GM23248 (cell line): ENCODE results near the gene CCDC85C. TPM values are rescaled to one million over a fixed set of nuclear protein-coding genes. Genes with fewer than 3 reads are reported as not detected.

Experiments used
- DNase-seq: peaks from one replicate; pipeline ENCODE4 v3.0.0-alpha.2; 2015
- H2AFZ ChIP-seq: fragments of 200-600 bp; sonication (generic); 2 replicates; pipeline ENCODE4 v1.6.1; 2016; ENCODE audit warnings: antibody characterized with exemption
- H3F3A ChIP-seq: fragments of 200-600 bp; sonication (generic); 2 replicates; pipeline ENCODE4 v1.6.1; 2016; ENCODE audit warnings: mild to moderate bottlenecking, antibody characterized with exemption, mixed run types; ENCODE audit not compliant: insufficient read depth
- H3K27ac ChIP-seq: fragments of 200-600 bp; sonication (generic); 2 replicates; pipeline ENCODE4 v1.5.1; 2016; ENCODE audit warnings: mild to moderate bottlenecking
- H3K27me3 ChIP-seq: fragments of 200-600 bp; sonication (generic); replicated peaks from 2 replicates; pipeline ENCODE4 v1.6.1; 2016; ENCODE audit warnings: mild to moderate bottlenecking; ENCODE audit not compliant: insufficient read depth
- H3K36me3 ChIP-seq: fragments of 200-600 bp; sonication (generic); 2 replicates; pipeline ENCODE4 v1.6.1; 2016; ENCODE audit warnings: low read depth, mild to moderate bottlenecking
- H3K4me1 ChIP-seq: fragments of 200-600 bp; sonication (generic); 2 replicates; pipeline ENCODE4 v1.6.1; 2016; ENCODE audit warnings: mild to moderate bottlenecking; ENCODE audit not compliant: insufficient read depth
- H3K4me2 ChIP-seq: fragments of 200-600 bp; sonication (generic); one replicate; pipeline ENCODE4 v1.6.1; 2016; ENCODE audit warnings: mild to moderate bottlenecking; ENCODE audit not compliant: unreplicated experiment
- H3K4me3 ChIP-seq: fragments of 200-600 bp; sonication (generic); 2 replicates; pipeline ENCODE4 v1.5.1; 2016; ENCODE audit warnings: mild to moderate bottlenecking
- H3K79me2 ChIP-seq: fragments of 200-600 bp; sonication (generic); 2 replicates; pipeline ENCODE4 v1.6.1; 2016; ENCODE audit warnings: mild to moderate bottlenecking; ENCODE audit not compliant: insufficient read depth
- H3K9ac ChIP-seq: fragments of 200-600 bp; sonication (generic); 2 replicates; pipeline ENCODE4 v1.6.1; 2016; ENCODE audit warnings: mild to moderate bottlenecking
- H3K9me2 ChIP-seq: fragments of 200-600 bp; sonication (generic); 2 replicates; pipeline ENCODE4 v1.6.1; 2016; ENCODE audit warnings: mixed run types, mild to moderate bottlenecking, moderate library complexity; ENCODE audit not compliant: insufficient read depth
- H3K9me3 ChIP-seq: fragments of 200-600 bp; sonication (generic); one replicate; pipeline ENCODE4 v1.6.1; 2017; ENCODE audit warnings: low read depth
- H4K20me1 ChIP-seq: fragments of 200-600 bp; sonication (generic); 2 replicates; pipeline ENCODE4 v1.6.0; 2016; ENCODE audit not compliant: insufficient read depth
- EZH2 ChIP-seq: fragments of 200-600 bp; sonication (generic); IDR thresholded peaks from 2 replicates; pipeline ENCODE4 v1.6.1; 2018; ENCODE audit warnings: antibody characterized with exemption, mild to moderate bottlenecking; ENCODE audit not compliant: insufficient read depth, poor library complexity, severe bottlenecking
- EZH2phosphoT487 ChIP-seq: fragments of 200-600 bp; sonication (generic); IDR thresholded peaks from 2 replicates; pipeline ENCODE4 v1.6.1; 2018; ENCODE audit warnings: antibody characterized with exemption, moderate library complexity, mild to moderate bottlenecking, low read depth; ENCODE audit not compliant: insufficient read depth
- WGBS, 2 experiments: methylation state at CpG; one replicate each; pipeline ENCODE4 v1.1.6; 2015 to 2017; ENCODE audit warnings: low lambda C conversion rate in 2 of 2, low coverage in 1 of 2; ENCODE audit errors: missing lambda C conversion rate in 2 of 2; 5-methylcytosine and 5-hydroxymethylcytosine counted together
- in situ Hi-C: fragments of 300-500 bp; cut with MboI; formaldehyde crosslinking; loops from 2 replicates; pipeline ENCODE4 v1.15.0; 2020
- polyA plus RNA-seq: library from polyadenylated mRNA; unstranded; fragments of >200 nt; fragmentation: Nextera tagmentation; extraction: Ambion mirVana; gene quantifications from 2 replicates; pipeline ENCODE4 v1.2.1, GENCODE V29; 2016
- total RNA-seq: library from RNA; depleted of rRNA; stranded (reverse); fragments of >200 nt; shearing (Covaris generic); gene quantifications from 2 replicates; pipeline ENCODE4 v1.2.3, GENCODE V29; 2014

Gene CCDC85C
- total and polyA plus RNA-seq, 2 experiments from 2014 or later = 0.68 to 11.0 TPM

DNA sequence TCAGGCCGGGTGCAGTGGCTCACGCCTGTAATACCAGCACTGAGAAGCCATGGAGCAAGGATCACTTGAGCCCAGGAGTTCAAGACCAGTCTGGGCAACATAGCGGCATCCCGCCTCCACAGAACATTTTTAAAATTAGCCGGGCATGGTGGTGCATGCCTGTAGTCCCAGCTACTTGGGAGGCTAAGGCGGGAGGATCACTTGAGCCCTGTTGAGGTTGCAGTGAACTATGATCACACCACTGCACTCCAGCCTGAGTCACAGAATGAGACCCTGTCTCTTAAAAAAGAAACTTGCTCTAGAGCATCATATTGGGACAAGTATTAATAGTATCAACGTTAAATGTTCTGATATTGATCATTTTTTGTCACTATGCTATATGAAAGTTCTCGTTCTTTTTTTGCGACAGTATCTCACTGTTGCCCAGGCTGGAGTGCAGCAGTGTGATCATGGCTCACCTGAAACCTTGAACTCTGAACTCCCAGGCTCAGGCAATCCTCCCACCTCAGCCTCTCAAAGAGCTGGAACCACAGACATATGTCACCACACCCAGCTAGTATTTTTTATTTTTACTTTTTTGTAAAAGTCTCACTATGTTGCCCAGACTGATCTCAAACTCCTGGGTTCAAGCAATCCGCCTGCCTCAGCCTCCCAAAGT lies 47.7 kb downstream of the CCDC85C start:
- no peaks in the 10 kb centered on the region for H3K36me3 ChIP-seq
- no peaks in the 10 kb centered on the region for H3K9me2 ChIP-seq
- in situ Hi-C loops = no loop called here
- no peaks in the 10 kb centered on the region for H3K79me2 ChIP-seq
- H3K9ac ChIP-seq = no peak overlapping the region
- H4K20me1 ChIP-seq = no peaks in the 10 kb centered on the region
- TF ChIP-seq EZH2 = no peak
- TF ChIP-seq EZH2phosphoT487 = no peak
- no peak overlapping the region for H3K4me2 ChIP-seq
- H3K27ac ChIP-seq = no peak overlapping the region
- no peak overlapping the region for H2AFZ ChIP-seq
- no peaks in the 10 kb centered on the region for H3K27me3 ChIP-seq
- H3K4me1 ChIP-seq = no peaks in the 10 kb centered on the region
- no peak overlapping the region for H3K4me3 ChIP-seq
- DNase-seq = no peak
- H3F3A ChIP-seq = no peaks in the 10 kb centered on the region
- H3K9me3 ChIP-seq = no peaks in the 10 kb centered on the region
- 88 to 89% methylated on average over 10 of the region's 10 CpGs for WGBS, 2 experiments

DNA sequence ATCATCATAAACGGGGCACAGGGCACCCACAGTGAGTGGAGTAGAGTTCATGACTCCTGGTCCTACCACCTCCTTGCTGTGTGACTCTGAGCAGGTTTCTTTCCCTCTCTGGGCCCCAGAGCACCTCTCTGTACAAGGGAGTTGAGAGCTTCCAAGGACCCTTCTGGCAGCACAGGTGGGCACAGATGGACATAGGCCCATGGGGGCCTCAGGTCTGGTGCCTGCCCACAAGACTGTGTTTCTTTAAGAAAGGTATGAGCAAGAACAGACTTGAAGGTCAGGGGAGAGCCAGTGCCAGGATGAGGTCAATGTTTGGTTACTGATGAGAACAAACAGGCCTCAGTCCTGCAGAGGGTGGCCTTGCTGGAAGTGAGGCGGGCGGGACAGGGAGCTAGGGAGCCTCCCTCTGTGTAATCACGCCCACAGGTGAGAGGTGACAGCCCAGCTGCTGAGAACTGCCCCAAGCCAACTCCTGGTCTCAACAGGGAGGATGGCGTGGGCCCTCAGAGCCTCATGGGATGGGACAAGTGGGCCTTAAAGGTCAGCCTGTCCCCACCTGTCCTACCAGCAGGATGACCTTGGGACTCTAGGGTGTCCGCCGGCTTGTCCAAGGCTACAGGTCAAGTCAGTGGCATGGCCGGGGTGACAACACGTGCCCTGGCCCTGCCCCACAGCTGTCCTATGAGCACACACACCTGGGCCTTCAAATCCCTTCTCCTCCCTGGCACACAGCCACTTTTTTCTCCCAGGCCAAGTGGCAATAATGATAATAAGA lies 49.1 kb downstream of the CCDC85C start:
- in situ Hi-C loops = no loop called here
- H3K27me3 ChIP-seq = no peaks in the 10 kb centered on the region
- H3F3A ChIP-seq = no peaks in the 10 kb centered on the region
- H3K9ac ChIP-seq = no peak overlapping the region
- H4K20me1 ChIP-seq = no peaks in the 10 kb centered on the region
- H3K4me1 ChIP-seq = no peaks in the 10 kb centered on the region
- no peaks in the 10 kb centered on the region for H3K36me3 ChIP-seq
- no peak overlapping the region for H3K4me2 ChIP-seq
- DNase-seq = no peak
- no peaks in the 10 kb centered on the region for H3K9me3 ChIP-seq
- H3K27ac ChIP-seq = no peak overlapping the region
- 76 to 81% methylated on average over 9 of the region's 9 CpGs for WGBS, 2 experiments
- no peak overlapping the region for H3K4me3 ChIP-seq
- H3K79me2 ChIP-seq = no peaks in the 10 kb centered on the region
- no peak for TF ChIP-seq EZH2phosphoT487
- no peak for TF ChIP-seq EZH2
- H2AFZ ChIP-seq = no peak overlapping the region
- no peaks in the 10 kb centered on the region for H3K9me2 ChIP-seq

DNA sequence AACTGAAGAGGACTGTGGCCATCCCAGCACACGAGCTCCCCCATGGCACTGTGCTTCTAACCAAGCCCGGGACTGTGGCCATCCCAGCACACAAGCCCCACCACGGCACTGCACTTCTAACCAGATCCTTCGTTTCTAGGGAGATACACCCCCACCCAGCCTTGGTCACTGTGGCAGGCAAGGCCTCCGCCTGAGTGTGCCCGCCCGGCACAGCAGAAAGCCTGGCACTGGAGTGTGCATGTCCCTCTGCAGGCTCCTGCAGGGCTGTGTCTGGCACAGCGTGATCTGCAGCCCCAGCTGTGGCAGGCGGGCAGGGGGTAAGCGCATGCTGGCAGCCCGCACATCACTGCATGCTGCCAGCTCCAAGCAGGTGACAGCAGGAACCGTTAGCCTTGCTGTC lies 49.8 kb downstream of the CCDC85C start:
- no peaks in the 10 kb centered on the region for H3K4me1 ChIP-seq
- H2AFZ ChIP-seq = no peak overlapping the region
- no peak for DNase-seq
- H3K27me3 ChIP-seq = no peaks in the 10 kb centered on the region
- H3K79me2 ChIP-seq = no peaks in the 10 kb centered on the region
- H3K36me3 ChIP-seq = no peaks in the 10 kb centered on the region
- no peaks in the 10 kb centered on the region for H3F3A ChIP-seq
- no peak overlapping the region for H3K9ac ChIP-seq
- no peak overlapping the region for H3K27ac ChIP-seq
- H4K20me1 ChIP-seq = no peaks in the 10 kb centered on the region
- no peak for TF ChIP-seq EZH2
- no peak for TF ChIP-seq EZH2phosphoT487
- no peak overlapping the region for H3K4me3 ChIP-seq
- no peak overlapping the region for H3K4me2 ChIP-seq
- in situ Hi-C loops = no loop called here
- H3K9me3 ChIP-seq = no peaks in the 10 kb centered on the region
- H3K9me2 ChIP-seq = no peaks in the 10 kb centered on the region
- WGBS, 2 experiments = 67 to 75% methylated on average over 10 to 12 of the region's 12 CpGs

DNA sequence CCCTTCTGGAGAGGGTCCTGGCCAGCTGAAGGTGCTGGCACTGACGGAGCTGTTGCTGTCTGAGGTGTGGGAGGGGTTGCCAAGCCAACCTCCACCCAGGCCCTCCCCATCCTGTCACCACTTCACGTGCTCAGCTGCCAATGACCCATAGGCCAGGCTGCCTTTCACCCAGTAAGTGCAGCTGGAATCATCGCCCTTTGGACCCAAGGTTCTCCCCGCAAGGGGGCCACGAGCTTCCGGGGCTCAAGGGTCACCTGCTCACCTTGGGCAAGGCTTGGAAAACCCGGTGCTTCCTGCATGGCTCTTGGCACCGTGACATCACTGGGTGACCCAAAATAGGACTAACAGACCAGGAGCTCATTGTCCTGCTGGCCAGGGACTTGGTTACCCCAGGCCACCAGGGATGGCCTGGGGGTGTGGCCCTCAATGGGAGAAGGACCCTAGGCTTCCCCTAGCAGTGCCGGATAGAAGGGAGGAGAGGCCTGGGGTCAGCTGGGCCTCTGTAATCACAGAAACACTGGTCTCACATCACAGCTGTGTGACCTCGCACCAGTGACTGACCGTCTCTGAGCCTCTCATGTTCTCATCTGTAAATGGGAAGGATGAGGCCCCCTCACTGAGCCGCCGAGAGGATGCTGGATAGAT lies 51.3 kb downstream of the CCDC85C start:
- Histone ChIP-seq H3K9ac (no peak overlapping the region), H3K4me3 (no peak overlapping the region), H3K27ac (no peak overlapping the region), H3K9me3 (no peaks in the 10 kb centered on the region), H2AFZ (no peak overlapping the region), H3K9me2 (no peaks in the 10 kb centered on the region), H3K27me3 (no peaks in the 10 kb centered on the region), H3K36me3 (no peaks in the 10 kb centered on the region), H3K4me1 (no peaks in the 10 kb centered on the region), H4K20me1 (no peaks in the 10 kb centered on the region), H3K79me2 (no peaks in the 10 kb centered on the region), H3F3A (no peaks in the 10 kb centered on the region), H3K4me2 (no peak overlapping the region)
- in situ Hi-C loops = no loop called here
- no peak for DNase-seq
- 69 to 74% methylated on average over 12 to 13 of the region's 13 CpGs for WGBS, 2 experiments
- TF ChIP-seq EZH2phosphoT487 (no peak), EZH2 (no peak)
